HUES48 (cell line): Measurements from ENCODE around the gene KDM1A.

Experiments
- H3K27ac ChIP-seq: one replicate; pipeline ENCODE4 v1.7.0; 2013; ENCODE audit warnings: low read depth, low read length, inconsistent platforms
- H3K27me3 ChIP-seq: 2 replicates; pipeline ENCODE4 v1.6.1; 2013; ENCODE audit warnings: mild to moderate bottlenecking, low read length; ENCODE audit not compliant: control insufficient read depth, insufficient read depth
- H3K36me3 ChIP-seq: 2 replicates; pipeline ENCODE4 v1.6.1; 2013; ENCODE audit warnings: low read length; ENCODE audit not compliant: control insufficient read depth, insufficient read depth
- H3K4me1 ChIP-seq: 2 replicates; pipeline ENCODE4 v1.6.1; 2013; ENCODE audit warnings: mild to moderate bottlenecking, low read length; ENCODE audit not compliant: control insufficient read depth, insufficient read depth
- H3K4me3 ChIP-seq: 2 replicates; pipeline ENCODE4 v1.5.1; 2013; ENCODE audit warnings: mild to moderate bottlenecking, low read depth, low read length
- H3K9ac ChIP-seq: 2 replicates; pipeline ENCODE4 v1.6.1; 2013; ENCODE audit warnings: mild to moderate bottlenecking, low read depth, low read length, moderate library complexity
- H3K9me3 ChIP-seq: 2 replicates; pipeline ENCODE4 v1.6.1; 2013; ENCODE audit warnings: low read length; ENCODE audit not compliant: control insufficient read depth, insufficient read depth

Gene KDM1A

DNA sequence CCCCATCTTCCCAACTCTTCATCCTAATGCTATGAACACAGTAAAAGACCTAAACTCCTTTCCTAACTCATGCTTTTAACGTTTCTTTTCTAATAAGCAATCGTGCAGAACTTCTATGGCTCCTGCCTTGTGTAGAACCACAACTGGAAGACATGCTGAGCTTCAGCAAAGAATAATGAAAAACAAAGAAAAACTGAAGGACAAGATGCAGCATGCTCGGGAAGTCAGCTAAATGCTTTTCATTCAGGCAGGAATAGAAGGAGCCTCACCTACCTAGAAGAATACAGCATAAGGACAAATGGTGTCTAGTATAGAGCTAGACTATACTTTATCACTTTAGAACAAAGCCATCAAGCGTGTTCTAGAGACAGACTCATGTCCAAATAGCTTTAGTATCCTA, 103.5 kb downstream of the KDM1A start:
- H3K9me3 ChIP-seq = no peaks in the 10 kb centered on the region
- no peaks in the 10 kb centered on the region for H3K27me3 ChIP-seq
- H3K27ac ChIP-seq = no peak overlapping the region
- no peak overlapping the region for H3K9ac ChIP-seq
- H3K4me3 ChIP-seq = no peak overlapping the region; the same call in 1 of the 2 replicates
- peaks cover 14% of the 10 kb centered on the region for H3K4me1 ChIP-seq
- H3K36me3 ChIP-seq = no peaks in the 10 kb centered on the region

DNA sequence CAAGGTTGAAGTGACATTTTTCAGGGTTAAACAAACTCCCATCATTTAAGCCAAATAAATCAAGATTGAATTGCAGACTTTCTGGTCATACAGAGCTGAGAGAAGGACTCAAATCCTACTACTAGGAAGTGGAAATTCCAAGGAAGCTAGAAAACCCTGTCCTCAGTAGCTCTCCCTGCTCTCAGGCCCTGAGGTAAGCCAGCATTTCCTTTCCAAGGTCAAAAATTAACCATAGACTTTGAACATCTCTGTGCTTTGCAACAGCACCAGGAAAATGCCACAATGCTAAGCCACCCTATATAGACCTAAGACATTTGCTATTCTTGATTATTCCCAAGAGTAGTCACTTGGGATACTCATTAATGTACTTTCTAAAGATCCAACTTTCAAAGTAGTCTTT, 104.3 kb downstream of the KDM1A start:
- H3K9ac ChIP-seq = no peak overlapping the region
- no peaks in the 10 kb centered on the region for H3K27me3 ChIP-seq
- no peak overlapping the region for H3K4me3 ChIP-seq
- peaks cover 14% of the 10 kb centered on the region for H3K4me1 ChIP-seq
- H3K27ac ChIP-seq = no peak overlapping the region
- H3K36me3 ChIP-seq = peaks cover 2% of the 10 kb centered on the region; the same call in 1 of the 2 replicates
- no peaks in the 10 kb centered on the region for H3K9me3 ChIP-seq

DNA sequence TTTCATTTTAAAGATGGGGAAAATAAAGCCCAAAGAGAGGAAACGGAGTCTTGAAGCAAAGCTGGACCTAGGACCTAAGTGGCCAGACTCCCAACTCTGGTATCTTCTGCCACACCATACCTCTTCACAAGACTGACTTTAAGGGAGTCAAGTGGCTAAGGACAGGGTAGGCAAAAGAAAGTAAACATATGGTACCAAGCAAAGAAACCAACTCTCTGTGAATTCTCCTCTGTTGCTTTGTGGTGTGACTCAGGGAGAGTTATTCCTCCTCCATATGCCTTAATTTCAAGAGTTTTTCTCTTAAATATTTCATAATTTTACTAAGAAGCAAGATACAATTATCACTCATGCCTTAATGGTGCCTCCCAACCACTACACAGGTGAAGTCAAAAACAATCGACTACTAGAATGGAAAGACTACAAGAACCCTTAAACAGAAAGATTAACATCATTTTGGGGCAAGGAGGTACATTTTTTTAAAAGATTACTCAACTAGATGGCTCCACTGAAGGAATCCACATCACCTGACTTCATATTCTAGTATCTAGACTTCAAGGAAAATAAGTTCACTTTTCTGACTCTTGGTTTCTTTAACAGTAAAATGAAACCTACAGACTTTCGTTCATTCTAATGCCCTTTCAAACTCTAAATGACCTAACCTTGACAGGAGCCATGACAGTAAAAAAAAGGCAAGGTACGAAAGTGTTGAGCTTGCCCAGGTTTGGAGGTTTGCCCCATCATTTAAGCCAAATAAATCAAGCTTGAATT, 105.2 kb downstream of the KDM1A start:
- Histone ChIP-seq H3K4me3 (no peak overlapping the region), H3K36me3 (peaks cover 2% of the 10 kb centered on the region; the same call in 1 of the 2 replicates), H3K9ac (no peak overlapping the region), H3K27me3 (no peaks in the 10 kb centered on the region), H3K4me1 (peaks cover 14% of the 10 kb centered on the region), H3K9me3 (no peaks in the 10 kb centered on the region), H3K27ac (no peak overlapping the region)

DNA sequence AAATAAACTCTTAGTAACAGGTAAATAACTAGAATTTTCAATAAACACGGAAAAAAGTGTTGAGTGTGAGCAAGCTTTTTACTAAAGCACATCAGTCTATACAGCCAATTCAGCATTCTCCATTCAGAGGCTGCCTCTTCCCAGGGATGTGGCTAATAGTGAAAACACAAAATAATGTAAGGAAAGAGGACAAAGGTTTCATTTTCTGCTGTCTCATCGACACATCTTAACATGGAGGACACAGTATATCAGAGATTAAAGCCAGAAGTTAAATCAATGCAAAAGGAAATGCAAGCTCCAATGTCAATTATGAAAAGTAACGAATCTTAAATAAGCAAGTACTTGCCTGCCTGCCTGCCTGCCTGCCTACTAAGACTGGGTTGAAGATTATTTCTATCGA, 106.2 kb downstream of the KDM1A start:
- Histone ChIP-seq H3K27me3 (no peaks in the 10 kb centered on the region), H3K4me3 (no peak overlapping the region), H3K27ac (no peak overlapping the region), H3K4me1 (peaks cover 14% of the 10 kb centered on the region), H3K9me3 (no peaks in the 10 kb centered on the region), H3K36me3 (peaks cover 2% of the 10 kb centered on the region; the same call in 1 of the 2 replicates), H3K9ac (no peak overlapping the region)

DNA sequence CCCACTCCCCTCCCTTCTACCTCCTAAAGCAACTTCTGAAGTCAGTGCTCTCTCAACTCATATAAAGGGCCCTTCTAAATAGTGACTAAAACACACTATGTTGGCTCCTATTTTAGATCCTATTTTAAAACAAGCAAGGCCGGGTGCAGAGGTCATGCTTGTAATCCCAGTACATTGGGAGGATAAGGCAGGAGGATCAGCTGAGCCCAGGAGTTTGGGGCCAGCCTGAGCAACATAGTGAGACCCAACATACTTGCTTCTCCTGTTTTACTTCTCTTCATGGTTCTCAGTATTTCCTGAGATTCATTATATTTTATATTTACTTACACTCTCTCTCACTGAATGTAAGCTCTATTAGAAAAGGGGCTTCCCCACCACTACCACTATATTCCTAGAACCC, 106.9 kb downstream of the KDM1A start:
- Histone ChIP-seq H3K4me1 (peaks cover 14% of the 10 kb centered on the region), H3K4me3 (no peak overlapping the region), H3K27me3 (no peaks in the 10 kb centered on the region), H3K27ac (no peak overlapping the region), H3K9me3 (no peaks in the 10 kb centered on the region), H3K9ac (no peak overlapping the region), H3K36me3 (peaks cover 2% of the 10 kb centered on the region; the same call in 1 of the 2 replicates)

DNA sequence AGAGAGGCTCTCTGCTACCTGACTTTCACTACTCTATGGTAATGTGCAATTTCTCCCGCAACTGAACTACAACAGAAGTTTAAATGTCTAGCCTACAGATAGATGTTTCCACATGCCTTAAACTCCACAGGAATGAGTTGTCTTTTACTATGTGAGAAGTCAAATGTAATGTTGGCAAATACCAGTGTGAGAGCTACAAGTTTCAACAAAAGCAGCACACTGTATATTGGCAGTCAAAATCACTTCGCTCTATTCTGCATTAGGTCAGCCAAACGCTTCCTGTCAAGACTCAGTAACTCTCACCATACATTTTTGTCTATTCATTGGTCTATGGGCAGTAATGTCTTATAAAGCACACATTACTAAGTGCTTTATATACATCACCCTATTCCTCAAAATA, 107.5 kb downstream of the KDM1A start:
- Histone ChIP-seq H3K9ac (no peak overlapping the region), H3K27me3 (no peaks in the 10 kb centered on the region), H3K4me3 (no peak overlapping the region), H3K4me1 (peaks cover 14% of the 10 kb centered on the region), H3K9me3 (no peaks in the 10 kb centered on the region), H3K27ac (no peak overlapping the region), H3K36me3 (peaks cover 2% of the 10 kb centered on the region; the same call in 1 of the 2 replicates)

DNA sequence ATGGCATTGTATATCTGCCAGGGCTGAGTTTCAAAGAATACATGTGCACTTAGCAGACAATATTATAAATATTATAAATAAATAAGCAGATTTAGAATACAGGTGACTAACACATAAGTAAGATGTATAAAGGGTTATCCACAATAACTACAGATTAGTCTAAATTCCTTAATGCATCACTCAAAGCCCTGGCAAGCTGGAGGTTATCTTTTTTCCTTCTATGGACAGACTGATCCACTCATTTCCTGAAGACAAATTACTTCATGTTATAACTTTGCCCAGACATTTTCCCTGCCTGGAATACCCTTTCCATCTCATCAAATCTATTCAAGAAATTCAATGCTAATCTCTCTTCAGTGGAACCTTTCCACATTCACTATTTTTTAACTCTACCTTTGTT, 110.6 kb downstream of the KDM1A start:
- no peak overlapping the region for H3K4me3 ChIP-seq
- no peaks in the 10 kb centered on the region for H3K27me3 ChIP-seq
- H3K27ac ChIP-seq = no peak overlapping the region
- no peak overlapping the region for H3K9ac ChIP-seq
- peaks cover 6% of the 10 kb centered on the region for H3K4me1 ChIP-seq
- peaks cover 2% of the 10 kb centered on the region; the same call in 1 of the 2 replicates for H3K36me3 ChIP-seq
- H3K9me3 ChIP-seq = no peaks in the 10 kb centered on the region

DNA sequence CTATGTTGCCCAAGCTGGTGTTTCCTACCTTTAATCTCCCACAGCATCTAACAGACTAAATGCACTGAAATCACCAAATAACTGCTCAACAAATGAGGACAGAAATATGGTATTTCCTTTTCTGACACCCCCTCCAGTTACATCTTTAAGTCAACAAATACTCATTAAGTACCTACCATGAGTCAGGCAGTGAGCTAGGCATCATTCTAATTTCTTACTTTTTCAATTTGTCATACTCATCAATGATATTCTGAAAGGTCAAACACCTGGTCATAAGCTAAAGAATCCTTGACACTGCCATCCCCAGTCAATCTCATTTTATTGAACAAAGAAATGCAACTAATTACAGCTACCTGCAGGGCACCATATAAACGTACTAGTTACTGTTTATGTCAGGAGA, 112.8 kb downstream of the KDM1A start:
- Histone ChIP-seq H3K4me3 (no peak overlapping the region), H3K4me1 (peaks cover 13% of the 10 kb centered on the region), H3K9me3 (no peaks in the 10 kb centered on the region), H3K36me3 (peaks cover 2% of the 10 kb centered on the region; the same call in 1 of the 2 replicates), H3K9ac (no peak overlapping the region), H3K27ac (no peak overlapping the region), H3K27me3 (no peaks in the 10 kb centered on the region)
